Suppressor macrophage treated with lipopolysaccharide for 1 hour (primary cell): ENCODE data around the gene BBS9.

Experiments used
- DNase-seq, 3 donors: peaks; one replicate each; pipeline ENCODE4 v3.0.0-alpha.2; 2020 to 2022

The BBS9 gene

DNA sequence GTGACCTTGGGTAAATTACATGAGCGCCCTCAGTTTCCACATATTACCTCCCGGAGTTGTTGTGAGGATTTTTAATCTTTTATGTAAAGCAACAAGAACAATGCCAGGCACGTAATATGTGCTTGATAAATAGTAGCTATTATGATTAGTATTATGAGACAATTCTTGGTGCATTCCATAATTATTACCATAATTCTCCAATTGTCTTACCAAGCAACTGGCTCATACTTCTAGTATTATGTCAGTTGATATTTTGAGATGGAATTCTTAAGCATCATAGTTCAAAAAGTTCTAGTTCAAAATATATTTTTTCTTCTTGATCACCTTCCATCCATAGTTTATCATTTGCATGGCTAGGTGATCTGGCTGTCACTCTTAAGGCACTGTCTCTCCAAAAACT lies 259.0 kb downstream of the BBS9 start:
- DNase-seq: no peak

DNA sequence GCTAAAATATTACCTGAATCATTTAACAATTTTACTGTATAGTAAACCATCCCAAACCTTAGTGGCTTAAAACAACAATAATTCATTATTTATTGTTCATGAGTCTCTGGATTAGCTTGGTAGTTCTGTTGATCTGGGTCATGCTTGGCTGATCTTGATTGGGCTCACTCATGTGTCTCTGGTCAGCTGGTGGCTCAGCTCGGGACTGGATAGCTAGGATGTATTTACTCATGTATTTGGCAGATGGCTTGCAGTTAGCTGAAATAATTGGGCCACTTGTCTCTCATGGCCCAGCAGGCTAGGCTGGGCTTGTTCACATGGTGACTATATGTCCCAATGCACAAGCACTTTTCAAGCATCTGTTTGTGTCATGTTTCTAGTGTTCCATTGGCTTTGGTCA lies 262.8 kb downstream of the BBS9 start:
- no peak for DNase-seq

DNA sequence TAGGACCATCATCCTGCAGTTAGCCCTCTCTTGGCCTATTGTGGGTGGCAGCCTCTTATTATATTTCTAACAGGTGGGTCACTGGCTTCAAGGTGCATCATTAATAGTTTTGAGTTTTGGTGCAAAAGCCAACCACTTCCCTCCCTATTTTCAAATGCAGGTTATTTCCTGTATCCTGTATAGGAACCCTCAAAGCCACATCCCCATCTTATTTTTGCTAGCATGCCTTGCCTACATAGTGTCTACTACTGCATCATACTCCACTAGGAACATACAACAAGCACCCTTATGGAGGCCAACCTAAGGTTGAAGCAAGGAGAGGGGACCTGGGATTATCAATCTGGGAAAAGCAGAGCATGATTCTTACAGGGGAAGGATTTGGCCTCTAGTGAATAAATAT lies 264.4 kb downstream of the BBS9 start:
- DNase-seq: no peak

DNA sequence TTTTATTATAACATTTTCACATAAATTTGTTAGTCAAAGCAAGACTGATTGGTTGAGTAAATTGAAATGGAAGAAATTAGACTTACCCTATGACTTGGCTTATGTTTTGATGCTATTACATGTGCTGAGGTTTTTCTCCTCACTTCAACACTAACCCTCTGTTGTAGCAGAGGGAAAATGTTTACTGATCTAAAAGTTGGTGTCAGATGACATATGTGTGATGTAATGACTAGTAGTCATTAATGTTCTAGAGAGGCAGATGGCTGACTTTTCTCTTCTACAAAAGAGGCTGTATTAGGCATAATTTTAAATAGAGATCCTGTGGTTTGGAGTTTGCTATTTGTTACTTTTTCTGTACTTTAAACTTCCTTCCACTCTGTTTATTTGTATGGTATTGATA lies 266.0 kb downstream of the BBS9 start:
- DNase-seq: no peak

DNA sequence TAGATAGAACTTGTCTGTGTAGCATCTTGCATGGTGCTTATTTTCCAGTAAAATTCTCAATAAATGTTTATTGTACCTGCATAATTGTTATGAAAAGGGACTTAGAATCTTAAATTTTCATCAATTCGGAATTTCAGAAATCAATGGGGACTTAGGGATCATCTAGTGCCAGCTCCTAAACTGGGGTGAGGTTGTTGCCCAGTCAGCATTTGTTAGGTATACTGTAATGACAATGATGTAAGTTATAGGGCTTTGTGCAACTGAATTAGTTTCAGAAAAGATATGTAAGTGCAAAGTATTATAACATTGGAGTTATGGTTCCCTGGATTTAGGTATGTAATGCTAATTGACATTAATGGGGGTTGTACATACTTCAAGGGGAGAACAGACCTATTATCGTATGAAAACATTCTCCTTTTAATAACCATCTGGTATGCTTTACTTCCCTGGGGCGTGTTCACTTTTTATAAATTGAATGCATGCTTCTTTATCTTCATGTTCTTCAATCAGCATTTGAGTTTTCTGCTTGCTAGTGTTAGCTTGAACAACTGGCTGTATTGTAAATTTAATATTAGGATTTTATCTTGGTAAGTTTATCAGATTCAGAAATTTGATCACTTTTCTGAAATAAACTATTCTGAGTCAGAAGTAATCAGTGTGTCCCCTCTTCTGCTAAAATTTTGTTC lies 270.3 kb downstream of the BBS9 start:
- DNase-seq: no peak

DNA sequence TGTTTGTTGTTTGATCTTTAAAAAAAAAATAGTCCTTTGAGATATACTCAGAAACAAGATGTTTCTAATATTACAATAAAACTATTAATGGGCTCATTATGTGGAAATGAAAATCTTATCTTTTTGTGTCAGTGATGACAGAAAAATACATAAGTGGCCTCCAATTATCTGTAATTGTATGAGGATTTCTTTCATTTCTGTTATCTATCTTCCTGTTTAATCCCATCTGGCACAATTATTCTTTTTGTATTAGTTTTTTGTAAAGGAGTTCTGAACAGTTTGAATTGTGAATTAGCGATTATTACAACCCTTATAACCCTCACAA lies 270.8 kb downstream of the BBS9 start:
- no peak for DNase-seq

DNA sequence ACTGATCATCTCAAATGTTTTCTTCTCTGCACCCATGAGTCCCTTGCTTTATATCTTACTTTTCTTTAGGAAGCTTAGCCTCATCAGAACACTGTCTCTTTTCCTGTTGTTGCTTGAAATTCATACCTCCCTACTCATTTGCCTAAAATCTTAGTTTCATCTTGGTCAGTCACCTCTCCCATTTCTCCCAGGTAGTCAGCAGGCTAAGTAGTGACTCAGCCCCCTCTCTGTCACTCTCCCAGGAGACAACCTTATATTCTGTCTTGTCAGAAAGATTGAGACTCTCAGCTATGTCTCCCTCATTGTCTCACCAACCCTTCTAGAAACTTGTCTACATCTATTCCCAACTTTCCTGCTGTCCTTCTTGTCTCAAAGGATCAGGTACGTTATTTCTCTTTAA lies 280.9 kb downstream of the BBS9 start:
- no peak for DNase-seq

DNA sequence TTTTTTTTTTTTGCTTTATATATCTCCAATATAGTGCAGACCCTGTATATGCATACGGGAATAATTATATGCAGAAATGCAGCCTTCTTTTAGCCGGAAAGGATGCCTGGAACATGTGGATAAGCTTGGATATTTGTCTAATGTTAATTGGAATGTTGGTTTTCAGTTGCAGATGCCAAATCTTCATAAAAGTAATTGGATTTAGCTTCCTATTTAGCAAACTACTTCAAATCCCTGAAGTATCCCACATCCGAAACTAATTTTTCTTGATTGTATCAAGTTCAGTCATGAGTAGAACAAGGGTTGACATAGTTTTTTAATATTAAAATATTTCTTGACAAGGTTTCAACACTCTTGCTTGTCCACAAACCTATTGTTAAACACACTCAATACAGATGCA lies 281.7 kb downstream of the BBS9 start:
- no peak for DNase-seq

DNA sequence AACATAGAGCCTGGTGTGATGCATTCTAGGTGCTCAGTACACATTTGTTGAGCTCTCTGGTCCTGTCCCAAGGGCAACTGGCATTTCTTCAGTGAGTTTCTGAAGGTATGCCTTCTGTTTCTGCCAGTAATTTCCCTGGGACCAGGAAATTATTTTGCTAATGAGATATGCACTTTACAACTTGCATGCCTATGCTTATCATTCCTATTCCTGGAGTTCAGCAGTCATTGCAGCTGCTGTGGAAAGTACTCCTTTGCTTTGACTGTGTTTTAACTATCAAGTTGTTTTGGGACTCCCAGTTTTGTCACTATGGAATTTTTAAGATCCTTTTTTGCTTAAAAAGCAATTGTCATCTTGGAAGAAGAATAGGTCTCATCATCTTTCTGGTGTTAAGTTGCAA lies 283.0 kb downstream of the BBS9 start:
- no peak for DNase-seq

DNA sequence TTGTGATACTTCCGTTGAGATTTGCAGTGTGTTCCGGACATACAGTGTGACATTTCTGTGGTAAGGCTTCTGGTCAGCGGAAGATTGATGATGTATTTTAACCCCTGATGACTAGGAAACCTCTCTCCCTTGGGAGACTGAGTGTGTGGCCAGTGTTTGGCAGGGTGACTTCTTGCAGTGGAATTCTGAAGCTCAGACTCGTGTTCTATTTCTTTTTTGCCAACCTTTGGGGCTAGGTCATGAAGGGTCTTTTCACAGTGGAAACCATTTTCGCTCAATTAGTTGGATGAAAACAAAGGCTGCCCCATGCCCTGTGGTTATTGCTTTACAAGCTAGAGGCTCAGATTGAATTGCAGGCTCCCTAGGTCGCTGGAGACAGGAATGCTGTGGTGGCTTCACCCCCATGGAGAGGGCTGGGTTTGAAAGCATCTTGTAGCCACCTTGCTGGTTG lies 288.9 kb downstream of the BBS9 start:
- DNase-seq: no peak

DNA sequence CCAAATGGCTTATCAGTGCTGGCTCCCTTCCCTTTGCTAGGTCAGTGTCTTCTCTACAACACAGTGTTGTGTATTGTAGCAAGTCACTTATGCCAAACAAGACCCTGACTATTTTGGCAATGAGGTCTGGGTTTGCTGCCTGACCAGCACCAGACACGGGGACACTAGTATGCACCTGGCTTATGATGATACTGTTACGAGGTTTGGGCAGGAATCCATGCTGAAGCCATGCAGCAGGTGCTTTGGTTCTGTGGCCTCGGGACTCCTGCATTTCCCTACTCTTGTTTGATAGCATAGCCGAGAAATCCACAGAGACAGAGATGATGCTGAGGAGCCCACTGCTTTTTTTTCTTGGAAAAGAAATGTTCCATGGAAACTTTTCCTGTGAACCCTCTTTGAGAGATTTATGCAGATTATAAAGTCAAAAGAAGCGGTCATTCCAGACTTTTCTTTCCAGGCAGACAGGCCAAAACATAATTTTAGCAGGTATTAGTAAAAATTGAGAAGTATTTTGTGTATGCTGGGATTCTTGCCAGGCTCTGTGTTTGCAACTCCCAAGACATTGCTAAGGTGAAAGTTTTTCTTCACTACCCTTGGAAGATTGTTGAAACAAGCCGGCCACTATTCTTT lies 291.1 kb downstream of the BBS9 start:
- DNase-seq: no peak

DNA sequence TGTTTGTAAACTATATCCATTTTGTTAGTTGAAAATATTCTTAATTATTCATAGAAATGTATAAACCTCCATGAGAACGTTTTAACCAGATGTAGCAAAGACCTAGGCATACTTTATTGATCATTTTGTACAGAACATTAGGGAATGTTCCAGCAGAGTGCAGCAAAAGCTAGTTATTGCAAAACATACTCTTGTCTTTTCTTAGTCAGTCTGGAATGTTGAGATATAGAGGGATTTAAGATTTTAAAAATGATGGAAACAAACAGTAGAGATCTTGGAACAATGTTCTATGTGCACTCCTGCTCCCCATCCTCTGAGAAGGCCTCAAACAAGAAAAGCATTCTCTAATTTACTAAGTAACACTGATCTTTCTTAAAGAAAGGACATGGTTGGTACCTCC lies 292.1 kb downstream of the BBS9 start:
- DNase-seq: no peak

DNA sequence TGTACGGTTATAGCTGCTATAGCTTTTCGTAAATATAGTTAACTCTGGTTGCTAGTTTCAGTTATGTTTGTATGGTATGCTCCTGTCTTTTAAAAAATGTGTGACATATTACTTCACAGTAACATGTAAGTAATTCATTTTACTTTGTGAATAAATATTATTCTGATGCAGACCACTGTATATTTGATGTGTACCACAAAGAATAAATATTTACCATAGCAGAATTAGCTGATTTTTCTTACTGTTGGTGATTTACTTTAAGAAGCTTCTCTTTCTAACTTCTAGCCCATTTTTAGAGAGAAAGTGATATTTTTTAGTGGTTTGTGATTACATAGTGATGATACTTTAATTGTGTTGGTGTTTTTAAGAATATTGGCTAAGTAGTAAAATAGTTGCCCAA lies 292.8 kb downstream of the BBS9 start:
- DNase-seq: no peak

DNA sequence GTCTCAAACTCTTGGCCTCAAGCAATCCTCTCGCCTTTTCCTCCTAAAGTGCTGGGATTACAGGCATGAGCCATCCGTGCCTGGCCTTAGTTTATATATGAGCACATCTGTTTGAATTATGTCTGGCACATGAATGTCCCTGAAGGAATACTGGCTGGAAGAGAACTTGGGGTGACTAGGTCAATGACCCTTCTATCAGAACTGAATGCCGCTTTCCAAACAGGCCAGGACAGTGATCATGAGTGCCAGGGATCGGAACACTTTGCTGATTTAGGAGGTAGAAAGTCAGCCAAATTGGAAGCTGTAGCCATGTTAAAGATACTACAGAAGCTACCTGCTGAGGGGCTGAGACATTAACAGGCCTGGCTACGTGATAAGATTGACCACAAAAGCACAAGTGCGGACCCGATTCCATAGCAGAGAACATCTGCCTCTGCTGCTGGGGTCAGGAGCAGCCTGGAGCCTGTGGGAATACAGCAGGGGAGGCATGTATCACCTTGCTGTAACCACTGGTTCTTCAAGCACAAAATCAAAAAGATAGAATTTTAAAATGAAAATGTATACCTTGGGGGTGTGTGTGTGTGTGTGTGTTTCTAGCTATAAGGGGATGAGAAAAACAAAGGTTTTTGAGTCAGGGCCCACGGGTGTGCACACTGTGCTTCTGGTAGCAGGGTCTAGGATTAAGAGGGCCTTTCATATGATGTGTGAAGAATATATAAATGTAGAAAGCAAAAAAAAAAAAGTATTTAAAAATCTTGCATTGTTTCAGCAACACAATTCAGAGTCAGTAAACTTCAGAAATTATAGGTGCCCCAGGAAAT lies 293.7 kb downstream of the BBS9 start:
- no peak for DNase-seq

DNA sequence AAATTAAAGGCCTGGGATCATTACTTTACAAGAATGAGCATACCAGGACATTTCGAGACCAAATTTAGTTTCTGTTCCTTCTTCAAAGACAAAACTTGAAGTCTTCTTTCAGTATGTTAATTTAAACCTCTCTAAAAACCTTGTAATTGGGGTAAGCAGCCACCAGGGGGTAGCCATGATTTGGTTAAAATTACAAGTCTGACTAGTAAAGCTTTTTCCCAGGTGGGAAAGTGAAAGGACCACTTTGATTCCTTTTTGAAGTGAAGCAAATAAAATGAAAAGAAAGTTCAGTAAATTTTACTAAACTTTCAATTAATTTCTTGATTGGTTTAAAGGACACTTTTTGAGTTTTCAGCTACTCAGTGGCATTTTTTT lies 294.3 kb downstream of the BBS9 start:
- DNase-seq: peak; percentile 39 to 53 (median 45)

DNA sequence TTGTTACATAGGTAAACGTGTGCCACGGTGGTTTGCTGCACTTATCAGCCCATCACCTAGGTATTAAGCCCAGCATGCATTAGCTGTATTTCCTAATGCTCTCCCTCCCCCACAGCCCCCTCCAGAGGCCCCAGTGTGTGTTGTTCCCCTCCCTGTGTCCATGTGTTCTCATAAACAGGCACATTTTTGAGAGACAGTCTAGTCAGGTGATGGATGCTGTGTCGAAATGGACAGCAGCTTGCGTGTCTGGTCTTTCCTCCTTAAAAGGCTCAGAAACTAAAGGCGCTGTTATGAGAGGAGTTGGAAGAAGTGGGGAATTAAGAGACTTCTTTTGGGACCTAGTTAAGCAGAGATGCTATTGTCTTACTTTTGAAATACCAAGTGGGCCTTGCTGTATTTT lies 296.0 kb downstream of the BBS9 start:
- DNase-seq: no peak

DNA sequence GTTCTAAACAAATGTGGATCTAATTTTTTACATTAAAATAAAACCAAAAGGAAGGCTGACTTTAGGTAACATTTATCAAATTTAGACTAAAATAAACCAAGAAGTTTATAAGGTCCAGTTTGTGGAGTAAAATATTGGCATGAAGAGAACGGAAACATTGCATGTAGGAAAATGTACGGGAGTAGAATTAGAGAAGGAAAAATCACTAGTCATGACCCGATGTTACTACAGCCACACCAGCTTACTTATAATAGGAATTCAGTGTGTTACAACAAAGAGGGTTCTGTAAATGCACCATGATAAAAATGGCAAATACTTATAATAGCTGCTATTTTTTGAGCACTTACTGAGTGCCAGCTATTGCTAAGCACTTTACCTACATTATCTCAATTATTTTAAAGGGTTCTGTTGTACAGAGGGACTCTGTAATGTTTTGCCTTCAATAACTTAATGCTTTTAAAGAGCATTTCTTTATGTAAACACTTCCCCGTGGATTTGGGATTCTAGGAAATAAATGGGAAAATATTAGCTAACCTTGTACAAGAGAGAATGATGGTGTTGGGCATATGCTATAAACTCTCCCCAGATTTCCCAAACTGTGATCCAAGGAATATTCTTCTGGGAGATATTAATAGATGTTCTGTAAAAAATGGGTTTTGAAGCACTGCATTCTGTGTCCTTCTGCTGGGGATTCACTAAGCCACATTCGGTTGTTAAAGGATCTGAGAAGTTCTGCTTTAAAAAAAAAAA lies 296.7 kb downstream of the BBS9 start:
- DNase-seq: no peak

DNA sequence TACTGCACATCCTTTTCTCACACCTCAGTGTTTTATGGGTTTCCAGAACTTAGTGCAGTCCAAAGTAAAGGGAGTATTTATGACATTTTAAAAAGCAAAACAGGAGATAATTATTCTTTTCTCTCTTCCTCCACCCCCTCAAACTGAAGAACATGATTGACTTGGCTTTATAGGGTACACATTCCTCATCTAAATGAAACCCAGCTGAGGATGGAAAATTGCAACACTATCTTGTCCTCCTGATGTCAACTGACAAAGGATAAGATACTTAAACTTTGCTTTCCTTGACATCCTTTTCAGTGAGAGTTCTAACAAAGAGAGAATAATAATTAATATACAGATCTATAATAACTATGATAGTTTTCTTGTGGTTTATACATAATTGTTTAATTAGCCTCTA lies 299.1 kb downstream of the BBS9 start:
- DNase-seq: no peak

DNA sequence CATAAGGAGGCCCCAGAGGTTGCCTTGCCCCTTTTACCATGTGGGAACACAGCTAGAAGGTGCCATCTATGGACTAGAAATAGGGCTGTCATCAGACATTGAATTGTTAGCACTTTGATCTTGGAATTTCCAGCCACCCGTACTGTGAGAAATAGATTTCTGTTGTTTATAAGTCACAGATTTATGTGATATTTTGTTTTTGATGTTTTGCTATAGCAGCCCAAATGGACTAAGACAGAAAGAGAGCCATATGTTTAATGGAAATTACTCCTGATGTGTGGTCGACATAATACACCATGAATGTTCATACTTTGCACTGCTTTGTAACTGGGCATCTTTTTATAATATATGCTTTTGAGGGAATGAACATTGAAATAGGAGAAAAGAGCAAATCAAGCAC lies 302.2 kb downstream of the BBS9 start:
- no peak for DNase-seq

DNA sequence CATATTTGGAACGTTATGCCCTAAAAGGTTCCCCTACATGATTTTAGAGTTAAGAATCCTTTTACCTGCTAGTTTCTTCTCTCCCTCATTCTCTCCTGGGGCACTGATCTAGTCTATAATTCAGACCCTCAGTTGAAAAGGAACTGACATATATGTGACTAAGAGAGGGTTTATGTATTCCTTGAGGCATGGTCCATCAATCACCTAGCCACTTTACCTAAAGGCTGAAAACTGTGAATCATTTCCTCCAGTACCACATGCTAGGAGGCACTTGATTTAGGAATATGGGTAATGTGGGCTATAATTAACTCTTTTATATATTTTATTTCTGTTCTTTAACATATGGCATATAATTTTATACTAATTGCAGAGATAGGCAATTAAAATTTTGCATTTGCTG lies 303.5 kb downstream of the BBS9 start:
- DNase-seq: no peak

DNA sequence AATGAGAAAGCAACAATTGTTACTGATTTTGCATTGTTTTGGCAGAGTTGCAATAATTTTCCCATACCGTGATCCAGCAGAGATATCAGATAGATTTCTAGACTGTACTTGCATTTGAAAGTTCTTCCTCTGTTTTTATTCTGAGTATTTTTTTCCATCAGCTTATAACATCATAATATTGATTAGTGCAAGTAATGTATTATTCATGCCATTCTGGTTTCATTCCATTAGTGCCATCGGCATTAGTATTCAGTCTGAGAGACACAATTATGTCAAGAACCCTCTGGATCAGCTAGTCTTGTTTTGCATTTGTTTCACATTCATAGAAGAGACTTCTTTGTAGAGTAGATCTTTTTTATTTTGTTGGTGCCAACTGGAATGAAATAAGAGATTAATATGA lies 304.0 kb downstream of the BBS9 start:
- no peak for DNase-seq

DNA sequence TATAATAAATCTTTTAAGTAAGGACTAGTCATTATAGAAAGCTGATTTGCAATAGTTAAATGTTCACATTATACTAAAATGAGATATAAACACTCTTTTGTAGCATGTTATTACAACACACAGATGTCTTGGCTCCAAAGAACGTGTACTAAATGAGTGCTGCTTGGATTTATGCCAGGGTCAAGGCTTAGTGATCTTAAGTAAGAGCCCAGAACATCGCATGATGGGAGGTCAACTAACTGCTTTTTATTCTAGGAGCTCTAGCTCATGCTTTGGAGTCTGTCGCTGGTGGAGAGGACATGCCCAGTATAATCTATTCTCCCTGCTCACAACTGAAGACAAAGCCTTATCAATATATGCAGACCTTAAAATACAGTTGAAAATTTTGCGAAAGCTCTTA lies 315.1 kb downstream of the BBS9 start:
- DNase-seq: no peak

DNA sequence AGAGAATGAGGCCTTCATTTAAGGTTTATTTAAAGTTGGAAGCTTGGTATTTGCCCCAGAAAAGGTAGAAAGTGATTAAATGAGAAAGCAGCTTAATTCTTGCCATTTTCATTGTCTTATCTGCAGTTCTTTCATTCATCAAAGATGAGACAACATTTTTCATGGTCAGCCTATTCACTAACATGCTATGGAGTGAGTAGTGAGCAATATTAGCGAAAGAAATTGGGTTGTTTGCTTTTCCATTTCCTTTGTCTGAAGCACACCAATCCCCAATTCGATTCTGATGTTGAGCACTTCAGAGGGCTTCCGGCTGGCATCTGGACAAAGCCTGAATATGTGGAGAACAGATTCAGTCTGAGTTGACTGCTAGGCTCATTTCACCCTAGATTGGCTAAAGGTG lies 317.2 kb downstream of the BBS9 start:
- DNase-seq: no peak

DNA sequence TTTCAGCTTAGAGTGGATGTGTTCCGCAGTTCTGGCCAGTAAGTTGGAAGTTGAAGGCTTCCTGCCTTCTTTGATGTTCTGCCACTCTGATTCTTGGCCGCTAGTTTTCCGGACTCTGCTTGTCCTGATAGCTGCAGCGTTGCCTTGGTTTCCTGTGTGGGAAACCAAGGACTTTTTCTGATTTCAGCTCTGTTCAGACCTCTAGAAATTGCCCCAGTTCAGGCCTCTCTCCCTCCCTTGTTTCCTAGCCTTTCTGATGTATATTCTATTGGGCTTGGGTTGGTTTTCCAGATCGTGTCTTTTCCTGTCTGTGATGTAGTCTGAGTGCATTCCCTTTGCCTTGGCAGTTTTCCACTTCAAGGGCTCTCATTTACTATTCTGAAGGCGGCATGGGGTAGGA lies 318.7 kb downstream of the BBS9 start:
- no peak for DNase-seq
